HG03565 (cell line): ENCODE measurements around the gene NRXN2.
"Not testable (repeated sequence)": the region's sequence is repeated elsewhere in the genome, so short reads cannot be mapped to it uniquely, and the experiment has no call there.

Source experiments
- ATAC-seq: cut with Tn5 transposase; IDR thresholded peaks from one replicate; pipeline ENCODE4 v1.9.1; 2021; ENCODE audit warnings: mild to moderate bottlenecking, moderate library complexity; ENCODE audit not compliant: unreplicated experiment

The NRXN2 gene

GRCh38 chr11:64569300-64569970 lies 153.6 kb downstream of the NRXN2 start:
- no peak for ATAC-seq

GRCh38 chr11:64568584-64569140 lies 154.3 kb downstream of the NRXN2 start:
- no peak for ATAC-seq

GRCh38 chr11:64568041-64568571 lies 154.9 kb downstream of the NRXN2 start:
- ATAC-seq, result no peak

GRCh38 chr11:64566915-64567891 lies 155.8 kb downstream of the NRXN2 start:
- no peak for ATAC-seq

GRCh38 chr11:64566042-64566914 lies 156.7 kb downstream of the NRXN2 start:
- no peak for ATAC-seq

GRCh38 chr11:64564947-64565889 lies 157.8 kb downstream of the NRXN2 start:
- no peak for ATAC-seq

GRCh38 chr11:64564419-64564818 lies 158.6 kb downstream of the NRXN2 start:
- ATAC-seq, result no peak

- no peak for ATAC-seq
Observed at GRCh38 chr11:64563966-64564365, 159.0 kb downstream of the NRXN2 start.

- no peak for ATAC-seq
Observed at GRCh38 chr11:64562723-64563351, 160.2 kb downstream of the NRXN2 start.

GRCh38 chr11:64561984-64562722 lies 160.8 kb downstream of the NRXN2 start:
- ATAC-seq, result no peak

- not testable (repeated sequence) for ATAC-seq
Observed at GRCh38 chr11:64561429-64561828, 161.6 kb downstream of the NRXN2 start.

- ATAC-seq, result no peak
Observed at GRCh38 chr11:64560941-64561340, 162.1 kb downstream of the NRXN2 start.

GRCh38 chr11:64560139-64560771 lies 162.7 kb downstream of the NRXN2 start:
- ATAC-seq, result no peak

GRCh38 chr11:64559351-64560138 lies 163.5 kb downstream of the NRXN2 start:
- ATAC-seq, result no peak

GRCh38 chr11:64558869-64559268 lies 164.1 kb downstream of the NRXN2 start:
- no peak for ATAC-seq

- ATAC-seq, result no peak
Observed at GRCh38 chr11:64558065-64558745, 164.8 kb downstream of the NRXN2 start.
